ENCODE results near the gene KRTAP5-9. TPM values are rescaled to one million over a fixed set of nuclear protein-coding genes. Genes with fewer than 3 reads are reported as not detected.
"Not testable (repeated sequence)": the region's sequence is repeated elsewhere in the genome, so short reads cannot be mapped to it uniquely, and the experiment has no call there.

Gene KRTAP5-9
- total RNA-seq, 2 experiments from 2014 or later: not detected

- DNase-seq: no peak
- Mint-ChIP-seq H3K36me3 (no peaks in the 10 kb centered on the region), H3K4me3 (no peak overlapping the region), H3K27ac (no peak overlapping the region), H3K27me3 (peaks cover 26% of the 10 kb centered on the region), H3K4me1 (no peaks in the 10 kb centered on the region), H3K9me3 (no peaks in the 10 kb centered on the region)
Measured at GRCh38 chr11:71581826-71582225, 33.6 kb downstream of the KRTAP5-9 start.

DNA sequence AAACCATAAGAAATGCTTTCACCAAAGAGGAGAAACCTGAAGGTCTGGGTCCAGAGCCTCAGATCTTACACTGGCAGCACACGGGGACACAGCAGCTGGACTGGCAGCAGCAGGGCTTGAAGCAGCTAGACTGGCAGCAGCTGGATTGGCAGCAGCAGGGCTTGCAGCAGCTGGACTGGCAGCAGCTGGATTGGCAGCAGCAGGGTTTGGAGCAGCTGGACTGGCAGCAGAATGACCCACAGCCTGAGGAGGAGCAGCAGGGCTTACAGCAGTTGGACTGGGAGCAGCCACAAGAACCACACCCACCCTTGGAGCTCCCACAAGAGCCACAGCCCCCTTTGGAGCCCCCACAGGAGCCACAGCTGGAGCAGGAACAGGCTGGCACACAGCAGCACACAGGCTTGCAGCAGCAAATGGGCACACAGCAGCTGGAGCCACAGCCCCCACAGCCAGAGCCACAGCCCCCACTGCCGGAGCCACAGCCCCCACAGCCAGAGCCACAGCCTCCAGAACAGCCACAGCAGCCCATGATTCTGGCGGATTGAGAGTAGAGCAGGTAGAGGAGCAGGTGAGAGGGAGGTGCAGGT lies 34.2 kb downstream of the KRTAP5-9 start, which contains the start of gene KRTAP5-11:
Gene KRTAP5-11, minus strand, starts transcription at position 567 of the 587 bp plus-strand sequence. Its CDS starts 38 bp downstream, at position 529.
- no peaks in the 10 kb centered on the region for H3K4me1 Mint-ChIP-seq
- no peak within 1 kb of the TSS for H3K27ac Mint-ChIP-seq
- H3K27me3 Mint-ChIP-seq: peaks cover 26% of the 10 kb centered on the region

DNA sequence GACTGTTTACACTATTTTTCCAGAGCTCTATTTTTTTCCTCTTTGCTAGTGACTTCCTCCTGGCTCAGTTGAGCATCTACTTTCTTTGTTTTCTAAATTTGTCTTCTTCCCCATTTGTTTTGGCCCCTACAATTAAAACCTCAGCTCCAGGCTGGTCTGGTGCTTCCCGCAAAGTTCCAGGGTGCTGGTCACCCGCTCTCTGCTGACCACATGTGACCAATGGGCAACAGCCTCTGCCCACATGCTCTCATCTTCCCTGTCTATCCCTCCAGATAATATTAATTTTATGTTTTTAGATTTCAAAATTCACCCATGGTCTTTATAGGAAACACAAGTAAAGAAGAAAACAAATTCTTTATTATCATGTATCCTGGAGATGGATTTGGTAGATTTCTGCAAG lies 34.7 kb downstream of the KRTAP5-9 start:
- H3K27me3 Mint-ChIP-seq: peaks cover 26% of the 10 kb centered on the region
- H3K9me3 Mint-ChIP-seq, H3K27ac Mint-ChIP-seq, H3K4me1 Mint-ChIP-seq, H3K4me3 Mint-ChIP-seq, DNase-seq, H3K36me3 Mint-ChIP-seq: not testable (repeated sequence)

More for the DNA sequence above, 34.2 kb downstream of the KRTAP5-9 start, which contains the start of gene KRTAP5-11:
- no peak for DNase-seq
- H3K36me3 Mint-ChIP-seq: no peaks in the 10 kb centered on the region
- no peaks in the 10 kb centered on the region for H3K9me3 Mint-ChIP-seq
- no peak within 1 kb of the TSS for H3K4me3 Mint-ChIP-seq

GRCh38 chr11:71585673-71586072 lies 37.5 kb downstream of the KRTAP5-9 start:
- H3K27ac Mint-ChIP-seq, DNase-seq, H3K9me3 Mint-ChIP-seq, H3K4me1 Mint-ChIP-seq, H3K36me3 Mint-ChIP-seq, H3K4me3 Mint-ChIP-seq: not testable (repeated sequence)
- H3K27me3 Mint-ChIP-seq: peaks cover 23% of the 10 kb centered on the region

GRCh38 chr11:71588314-71588713 lies 40.1 kb downstream of the KRTAP5-9 start:
- not testable (repeated sequence) for DNase-seq, H3K9me3 Mint-ChIP-seq, H3K4me3 Mint-ChIP-seq, H3K36me3 Mint-ChIP-seq, H3K27ac Mint-ChIP-seq, H3K4me1 Mint-ChIP-seq
- peaks cover 13% of the 10 kb centered on the region for H3K27me3 Mint-ChIP-seq

DNA sequence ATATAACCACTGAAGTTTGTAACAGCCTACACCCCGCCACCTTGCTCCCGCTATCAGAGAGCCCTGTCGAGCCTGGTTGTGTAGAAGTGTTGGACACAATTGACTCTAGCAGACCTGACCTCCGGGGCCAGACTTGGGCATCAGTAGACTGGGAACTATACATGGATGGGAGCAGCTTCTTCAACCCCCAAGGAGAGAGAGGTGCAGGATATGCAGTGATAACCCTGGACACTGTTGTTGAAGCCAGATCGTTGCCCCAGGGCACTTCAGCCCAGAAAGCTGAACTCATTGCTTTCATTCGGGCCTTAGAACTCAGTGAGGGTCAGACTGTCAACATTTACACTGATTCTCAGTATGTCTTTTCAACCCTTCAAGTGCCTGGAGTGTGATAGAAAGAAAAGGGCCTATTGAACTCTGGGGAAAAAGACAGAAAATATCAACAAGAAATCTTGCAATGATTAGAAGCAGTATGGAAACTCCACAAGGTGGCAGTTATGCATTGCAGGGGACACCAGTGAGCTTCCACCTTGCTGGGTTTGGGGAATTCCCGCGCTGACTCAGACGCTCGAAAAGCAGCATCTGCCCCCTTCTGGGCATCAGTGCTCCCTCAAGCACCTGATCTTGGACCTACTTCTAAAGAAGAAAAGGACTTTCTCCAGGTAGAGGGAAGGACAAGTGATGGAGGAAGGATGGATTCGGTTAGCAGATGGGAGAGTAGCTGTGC lies 40.8 kb downstream of the KRTAP5-9 start:
- DNase-seq: peak; percentile 74
- H3K4me3 Mint-ChIP-seq, H3K36me3 Mint-ChIP-seq, H3K9me3 Mint-ChIP-seq, H3K27ac Mint-ChIP-seq, H3K4me1 Mint-ChIP-seq: not testable (repeated sequence)
- peaks cover 13% of the 10 kb centered on the region for H3K27me3 Mint-ChIP-seq

- H3K36me3 Mint-ChIP-seq, DNase-seq, H3K27ac Mint-ChIP-seq, H3K9me3 Mint-ChIP-seq, H3K4me3 Mint-ChIP-seq, H3K4me1 Mint-ChIP-seq: not testable (repeated sequence)
- peaks cover 13% of the 10 kb centered on the region for H3K27me3 Mint-ChIP-seq
Measured at GRCh38 chr11:71589546-71589920, 41.3 kb downstream of the KRTAP5-9 start.

Other genes starting within 250 kb of the KRTAP5-9 start
- gene DHCR7, start 100.0 kb upstream of the KRTAP5-9 start, total RNA-seq: 10 to 100 TPM; 77.2 to 87.3 TPM
- 10 to 100 TPM; 59.9 to 66.8 TPM for gene NADSYN1, start 95.2 kb upstream of the KRTAP5-9 start, total RNA-seq
- gene KRTAP5-7, start 21.2 kb upstream of the KRTAP5-9 start, total RNA-seq: not detected
- not detected for gene KRTAP5-8, start 10.4 kb upstream of the KRTAP5-9 start, total RNA-seq
- not detected for gene KRTAP5-10, start 17.1 kb downstream of the KRTAP5-9 start, total RNA-seq
- gene KRTAP5-11, start 34.5 kb downstream of the KRTAP5-9 start, total RNA-seq: not detected